Transverse colon (tissue), 3 donors: ENCODE results near the gene UPK1B.

Experiments
- POLR2A ChIP-seq: fragments of 450-650 bp; IDR thresholded peaks from one replicate; pipeline ENCODE4 v1.6.1; 2016; ENCODE audit warnings: antibody characterized with exemption, mild to moderate bottlenecking, moderate library complexity
- TF ChIP-seq, protein P1 (sequence below), 5 experiments: fragments of 200-600 bp in 3 of 5; fragments of 450-650 bp in 2 of 5; sonication (generic) in 3 of 5; IDR thresholded peaks; 1 replicate in 2 of 5; 2 replicates in 3 of 5; pipeline ENCODE4 v1.5.1; 2016 to 2017; ENCODE audit warnings: antibody characterized with exemption in 5 of 5, inconsistent platforms in 3 of 5, mild to moderate bottlenecking in 2 of 5, moderate library complexity in 1 of 5

DNA sequence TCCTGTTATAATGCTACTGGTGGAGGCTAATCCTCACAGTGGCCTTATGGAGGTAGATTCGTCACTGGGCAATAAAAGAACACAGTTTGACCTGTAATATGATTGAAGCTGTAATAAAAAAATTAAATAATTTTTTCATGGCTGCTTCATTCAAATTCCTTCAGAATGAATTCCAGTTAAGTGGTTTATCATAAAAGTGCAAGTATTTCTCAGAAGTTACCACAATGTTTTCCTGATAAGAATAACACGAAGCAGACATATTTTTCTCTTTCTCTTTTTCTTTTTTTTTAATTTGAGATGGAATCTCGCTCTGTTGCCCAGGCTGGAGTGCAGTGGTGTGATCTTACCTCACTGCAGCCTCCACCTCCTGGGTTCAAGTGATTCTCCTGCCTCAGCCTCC, 51.7 kb downstream of the UPK1B start:
- TF ChIP-seq, protein P1, sequence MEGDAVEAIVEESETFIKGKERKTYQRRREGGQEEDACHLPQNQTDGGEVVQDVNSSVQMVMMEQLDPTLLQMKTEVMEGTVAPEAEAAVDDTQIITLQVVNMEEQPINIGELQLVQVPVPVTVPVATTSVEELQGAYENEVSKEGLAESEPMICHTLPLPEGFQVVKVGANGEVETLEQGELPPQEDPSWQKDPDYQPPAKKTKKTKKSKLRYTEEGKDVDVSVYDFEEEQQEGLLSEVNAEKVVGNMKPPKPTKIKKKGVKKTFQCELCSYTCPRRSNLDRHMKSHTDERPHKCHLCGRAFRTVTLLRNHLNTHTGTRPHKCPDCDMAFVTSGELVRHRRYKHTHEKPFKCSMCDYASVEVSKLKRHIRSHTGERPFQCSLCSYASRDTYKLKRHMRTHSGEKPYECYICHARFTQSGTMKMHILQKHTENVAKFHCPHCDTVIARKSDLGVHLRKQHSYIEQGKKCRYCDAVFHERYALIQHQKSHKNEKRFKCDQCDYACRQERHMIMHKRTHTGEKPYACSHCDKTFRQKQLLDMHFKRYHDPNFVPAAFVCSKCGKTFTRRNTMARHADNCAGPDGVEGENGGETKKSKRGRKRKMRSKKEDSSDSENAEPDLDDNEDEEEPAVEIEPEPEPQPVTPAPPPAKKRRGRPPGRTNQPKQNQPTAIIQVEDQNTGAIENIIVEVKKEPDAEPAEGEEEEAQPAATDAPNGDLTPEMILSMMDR (IDR thresholded peaks at IDR 0.05) = no peak
- no peak for TF ChIP-seq POLR2A
